IMR-90 (cell line): ENCODE data around the gene PRKN. TPM values are rescaled to one million over a fixed set of nuclear protein-coding genes. Genes with fewer than 3 reads are reported as not detected.

Source experiments
- ATAC-seq: fragments of 200-7000 bp; cut with Tn5 transposase; 2 replicates; pipeline ENCODE4 v1.9.1; 2020; ENCODE audit warnings: low read depth, mild to moderate bottlenecking, moderate library complexity
- BruUV-seq: library from RNA; stranded (reverse); fragments of 400-500 nt; replicated peaks from 2 replicates; lab custom pipeline; 2021; lab: Mats Ljungman, UMichigan
- CTCF ChIA-PET: fragments of 300-600 bp; formaldehyde crosslinking; extraction: SDS; loops from one replicate; lab custom pipeline; 2021; ENCODE audit warnings: antibody characterized with exemption; lab: Yijun Ruan, JAX
- POLR2A ChIA-PET: fragments of 300-600 bp; sonication (Branson Sonifier 250); formaldehyde crosslinking; loops from one replicate; lab custom pipeline; 2022; ENCODE audit warnings: antibody characterized with exemption; ENCODE audit not compliant: unreplicated experiment; lab: Charles Lee
- DNase-seq: peaks from one replicate; pipeline ENCODE4 v3.0.0; 2013
- H2AFZ ChIP-seq: replicated peaks from 2 replicates; pipeline ENCODE3; 2013; ENCODE audit warnings: low read length, mild to moderate bottlenecking; ENCODE audit not compliant: poor library complexity
- H2AK5ac ChIP-seq: 2 replicates; pipeline ENCODE4 v1.6.1; 2013; ENCODE audit warnings: low read depth, low read length, inconsistent platforms
- H2AK9ac ChIP-seq: replicated peaks from 2 replicates; pipeline ENCODE3; 2013; ENCODE audit warnings: mild to moderate bottlenecking, low read depth, low read length, moderate library complexity; ENCODE audit not compliant: poor library complexity
- H2BK120ac ChIP-seq: 2 replicates; pipeline ENCODE4 v1.6.1; 2013; ENCODE audit warnings: low read depth, low read length, inconsistent platforms
- H2BK15ac ChIP-seq: 3 replicates; pipeline ENCODE4 v1.6.1; 2013; ENCODE audit warnings: low read depth, low read length, inconsistent platforms
- H2BK20ac ChIP-seq: 2 replicates; pipeline ENCODE4 v1.6.1; 2013; ENCODE audit warnings: low read depth, mild to moderate bottlenecking, inconsistent platforms, low read length, moderate library complexity
- H2BK5ac ChIP-seq: 2 replicates; pipeline ENCODE4 v1.6.1; 2013; ENCODE audit warnings: mild to moderate bottlenecking, low read depth, low read length, inconsistent platforms; ENCODE audit not compliant: poor library complexity, severe bottlenecking
- H3K14ac ChIP-seq: replicated peaks from 2 replicates; pipeline ENCODE4 v1.6.1; 2013; ENCODE audit warnings: low read depth, low read length, inconsistent platforms
- H3K18ac ChIP-seq: 2 replicates; pipeline ENCODE4 v1.6.1; 2013; ENCODE audit warnings: low read depth, low read length, control low read depth
- H3K23ac ChIP-seq: 2 replicates; pipeline ENCODE4 v1.6.1; 2013; ENCODE audit warnings: low read depth, low read length, inconsistent platforms
- H3K27ac ChIP-seq: 2 replicates; pipeline ENCODE4 v1.5.1; 2013; ENCODE audit warnings: mild to moderate bottlenecking, control low read depth, low read length; ENCODE audit not compliant: insufficient read depth
- H3K27me3 ChIP-seq: 2 replicates; pipeline ENCODE4 v1.6.1; 2013; ENCODE audit warnings: low read length; ENCODE audit not compliant: control insufficient read depth, insufficient read depth
- H3K36me3 ChIP-seq: 2 replicates; pipeline ENCODE4 v1.6.1; 2013; ENCODE audit warnings: low read length, mixed read lengths; ENCODE audit not compliant: control insufficient read depth, insufficient read depth
- H3K4ac ChIP-seq: 2 replicates; pipeline ENCODE4 v1.6.1; 2013; ENCODE audit warnings: low read depth, low read length, inconsistent platforms
- H3K4me1 ChIP-seq: 2 replicates; pipeline ENCODE4 v1.6.1; 2013; ENCODE audit warnings: low read length, mixed read lengths; ENCODE audit not compliant: control insufficient read depth, insufficient read depth
- H3K4me2 ChIP-seq: 2 replicates; pipeline ENCODE4 v1.6.1; 2013; ENCODE audit warnings: low read depth, mild to moderate bottlenecking, control low read depth, low read length, moderate library complexity
- H3K4me3 ChIP-seq: 2 replicates; pipeline ENCODE4 v1.5.1; 2013; ENCODE audit warnings: low read depth, mild to moderate bottlenecking, control low read depth, low read length, moderate library complexity; ENCODE audit not compliant: insufficient read depth
- H3K56ac ChIP-seq: 2 replicates; pipeline ENCODE4 v1.6.1; 2013; ENCODE audit warnings: low read length, inconsistent platforms; ENCODE audit not compliant: insufficient read depth; ENCODE audit errors: extremely low read depth
- H3K79me1 ChIP-seq, 2 experiments: 2 replicates each; pipeline ENCODE4 v1.6.1; 2013; ENCODE audit warnings: low read length in 2 of 2, inconsistent platforms in 1 of 2, low read depth in 1 of 2
- H3K9ac ChIP-seq: 2 replicates; pipeline ENCODE4 v1.6.1; 2013; ENCODE audit warnings: low read depth, low read length, control low read depth
- H3K9me1 ChIP-seq: 2 replicates; pipeline ENCODE4 v1.6.1; 2013; ENCODE audit warnings: low read length, inconsistent platforms; ENCODE audit not compliant: insufficient read depth
- H3K9me3 ChIP-seq: 2 replicates; pipeline ENCODE4 v1.6.1; 2013; ENCODE audit warnings: low read length; ENCODE audit not compliant: control insufficient read depth, insufficient read depth
- H4K20me1 ChIP-seq: 2 replicates; pipeline ENCODE4 v1.6.1; 2013; ENCODE audit warnings: low read length, inconsistent platforms; ENCODE audit not compliant: insufficient read depth
- H4K5ac ChIP-seq: 2 replicates; pipeline ENCODE4 v1.6.1; 2013; ENCODE audit warnings: mild to moderate bottlenecking, low read depth, low read length, control low read depth
- H4K8ac ChIP-seq, 2 experiments: 2 replicates each; pipeline ENCODE4 v1.6.1; 2013; ENCODE audit warnings: low read depth in 2 of 2, low read length in 2 of 2, control low read depth in 1 of 2, inconsistent platforms in 1 of 2
- H4K91ac ChIP-seq: 2 replicates; pipeline ENCODE4 v1.6.1; 2013; ENCODE audit warnings: low read depth, low read length, inconsistent platforms; ENCODE audit not compliant: insufficient read depth
- BHLHE40 ChIP-seq: fragments of 150-350 bp; IDR thresholded peaks from 2 replicates; pipeline ENCODE4 v1.6.1; 2016; ENCODE audit warnings: mild to moderate bottlenecking, low read depth, low read length
- CEBPB ChIP-seq: IDR thresholded peaks from 2 replicates; pipeline ENCODE4 v1.6.1; 2012; ENCODE audit warnings: low read depth, low read length, improper control_type of control experiment
- CHD1 ChIP-seq: IDR thresholded peaks from 2 replicates; pipeline ENCODE4 v1.6.1; 2012; ENCODE audit warnings: low read depth, low read length, improper control_type of control experiment
- FOS ChIP-seq: fragments of 150-350 bp; IDR thresholded peaks from 2 replicates; pipeline ENCODE4 v1.6.1; 2016; ENCODE audit warnings: low read depth, low read length
- POLR2A ChIP-seq: IDR thresholded peaks from 2 replicates; pipeline ENCODE4 v1.6.1; 2012; ENCODE audit warnings: mild to moderate bottlenecking, low read depth, low read length
- RFX5 ChIP-seq: IDR thresholded peaks from 2 replicates; pipeline ENCODE4 v1.8.0; 2012; ENCODE audit warnings: low read depth, mild to moderate bottlenecking, low read length, moderate library complexity
- dilution Hi-C: fragments of 300-500 bp; cut with HindIII; formaldehyde crosslinking; loops from one replicate; pipeline ENCODE4 v1.14.3; 2018; ENCODE audit warnings: low sequenced_read_pairs; ENCODE audit not compliant: unreplicated experiment
- in situ Hi-C: fragments of 300-500 bp; cut with MboI; formaldehyde crosslinking; loops from 3 replicates; pipeline ENCODE4 v1.14.3; 2019; ENCODE audit warnings: low sequenced_read_pairs, inconsistent platforms, mixed read lengths
- intact Hi-C: fragments of 100-400 bp; cut with micrococcal nuclease; formaldehyde crosslinking; loops from 2 replicates; pipeline ENCODE4 v1.10.0; 2022
- polyA plus RNA-seq, 3 experiments: library from polyadenylated mRNA; depleted of rRNA; stranded (reverse); fragments of >200 nt; gene quantifications; 2 replicates each; pipeline ENCODE4 v1.2.3, GENCODE V29; 2012; ENCODE audit warnings: low replicate concordance in 1 of 3
- total RNA-seq: library from RNA; depleted of rRNA; stranded (reverse); fragments of >200 nt; gene quantifications from 2 replicates; pipeline ENCODE4 v1.2.3, GENCODE V29; 2012

Gene PRKN
- total and polyA plus RNA-seq, 2 of the 4 experiments (the other 2 are of a cell fraction), result 0.15 to 0.18 TPM

GRCh38 chr6:161424421-161424820 is 1303.1 kb downstream of the PRKN start:
- Histone ChIP-seq H2BK15ac (no peak overlapping the region), H3K4me1 (no peaks in the 10 kb centered on the region), H2AK9ac (no peak overlapping the region), H3K9me1 (no peaks in the 10 kb centered on the region), H4K5ac (no peak overlapping the region), H3K4me3 (no peak overlapping the region), H3K27ac (no peak overlapping the region), H3K36me3 (no peaks in the 10 kb centered on the region), H3K56ac (no peak overlapping the region), H3K4me2 (no peak overlapping the region), H3K9me3 (0 out of 2 replicates have a peak, but pooled peaks cover 3% of the 10 kb centered on the region), H3K18ac (no peak overlapping the region), H4K20me1 (no peaks in the 10 kb centered on the region), H2AK5ac (no peak overlapping the region), H2BK120ac (no peak overlapping the region), H4K91ac (no peak overlapping the region), H2BK5ac (no peak overlapping the region), H3K14ac (no peak overlapping the region), H3K23ac (no peak overlapping the region), H3K4ac (no peak overlapping the region), H3K27me3 (no peaks in the 10 kb centered on the region), H3K9ac (no peak overlapping the region), H4K8ac (no peak overlapping the region), H3K79me1 (no peaks in the 10 kb centered on the region), H2BK20ac (no peak overlapping the region), H2AFZ (no peak overlapping the region)
- ATAC-seq (no peak), DNase-seq (no peak)
- in situ Hi-C loops, result loop anchor here (25.0 kb wide), 2 partner anchors 1313 to 1988 kb away; partner anchors contain the start of genes PACRG, PRKN and QKI
- intact Hi-C loops, result no loop called here
- TF ChIP-seq POLR2A, result no peak
- TF ChIP-seq CEBPB, result no peak
- TF ChIP-seq FOS, result no peak
- TF ChIP-seq BHLHE40, result no peak
- no peak for TF ChIP-seq CHD1
- no peak for TF ChIP-seq RFX5
- dilution Hi-C loops, result no loop called here
- no TSS peak for BruUV-seq
- ChIA-PET POLR2A (no interaction called here), CTCF (no interaction called here)
